ENCODE results near the gene NLRP9.
"Not testable (repeated sequence)": the region's sequence is repeated elsewhere in the genome, so short reads cannot be mapped to it uniquely, and the experiment has no call there.

Gene NLRP9

DNA sequence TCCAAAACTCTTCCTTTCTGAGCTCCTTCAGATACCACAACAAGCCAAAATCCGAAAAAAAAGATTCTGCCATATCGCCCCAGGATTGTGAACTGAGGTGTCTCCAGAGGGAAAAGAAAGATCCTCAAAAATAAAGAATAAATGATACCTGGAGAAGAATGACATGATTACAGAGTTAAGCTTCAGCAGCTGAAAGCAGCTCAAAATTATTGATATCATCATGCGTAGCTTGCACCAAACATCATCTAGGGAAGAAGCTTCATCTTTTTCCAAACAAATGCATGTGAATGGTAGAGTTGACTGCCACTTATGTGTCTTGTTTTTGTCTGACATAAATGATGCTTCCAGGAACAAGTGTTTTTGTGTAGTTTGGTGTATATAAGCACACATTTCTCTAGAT, at the start of gene NLRP9:
NLRP9 (minus strand) TSS at position 101 of the 400 bp plus-strand sequence; CDS start at position 73, 28 bp downstream.
- DNase-seq: no peak

DNA sequence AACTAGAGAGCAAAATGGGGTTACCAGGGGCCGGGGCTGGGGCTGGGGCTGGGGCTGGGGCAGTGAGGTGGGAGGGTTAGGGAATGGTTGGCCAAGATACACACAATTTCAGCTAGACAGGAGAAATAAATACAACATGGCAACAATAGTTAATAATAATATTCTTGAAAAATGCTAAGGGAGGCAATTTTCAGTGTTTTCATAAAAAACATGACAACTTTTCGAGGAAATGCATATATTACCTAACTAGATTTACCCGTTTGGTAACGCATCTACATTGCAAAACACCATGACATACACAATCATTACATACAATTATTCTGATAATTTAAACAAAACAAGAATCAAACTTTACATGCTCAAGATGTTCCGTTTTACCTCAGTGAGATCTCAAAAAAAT, 42.9 kb upstream of the NLRP9 start:
- no peak for DNase-seq

DNA sequence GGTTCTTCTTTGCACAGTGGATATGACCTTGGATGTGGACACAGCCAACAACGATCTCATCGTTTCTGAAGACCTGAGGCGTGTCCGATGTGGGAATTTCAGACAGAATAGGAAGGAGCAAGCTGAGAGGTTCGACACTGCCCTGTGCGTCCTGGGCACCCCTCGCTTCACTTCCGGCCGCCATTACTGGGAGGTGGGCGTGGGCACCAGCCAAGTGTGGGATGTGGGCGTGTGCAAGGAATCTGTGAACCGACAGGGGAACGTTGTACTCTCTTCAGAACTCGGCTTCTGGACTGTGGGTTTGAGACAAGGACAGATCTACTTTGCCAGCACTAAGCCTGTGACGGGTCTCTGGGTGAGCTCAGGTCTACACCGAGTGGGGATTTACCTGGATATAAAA, 40.1 kb upstream of the NLRP9 start:
- DNase-seq: no peak

DNA sequence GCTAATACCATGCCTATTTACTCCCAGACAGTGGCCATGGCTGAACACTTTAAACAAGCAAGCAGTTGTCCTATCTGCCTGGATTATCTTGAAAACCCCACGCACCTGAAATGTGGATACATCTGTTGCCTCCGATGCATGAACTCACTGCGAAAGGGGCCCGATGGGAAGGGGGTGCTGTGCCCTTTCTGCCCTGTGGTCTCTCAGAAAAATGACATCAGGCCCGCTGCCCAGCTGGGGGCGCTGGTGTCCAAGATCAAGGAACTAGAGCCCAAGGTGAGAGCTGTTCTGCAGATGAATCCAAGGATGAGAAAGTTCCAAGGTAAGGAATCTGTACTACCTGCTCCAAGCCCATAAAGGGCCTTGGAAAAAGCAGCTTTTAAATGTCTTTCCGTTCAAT, 39.3 kb upstream of the NLRP9 start:
- DNase-seq: no peak

DNA sequence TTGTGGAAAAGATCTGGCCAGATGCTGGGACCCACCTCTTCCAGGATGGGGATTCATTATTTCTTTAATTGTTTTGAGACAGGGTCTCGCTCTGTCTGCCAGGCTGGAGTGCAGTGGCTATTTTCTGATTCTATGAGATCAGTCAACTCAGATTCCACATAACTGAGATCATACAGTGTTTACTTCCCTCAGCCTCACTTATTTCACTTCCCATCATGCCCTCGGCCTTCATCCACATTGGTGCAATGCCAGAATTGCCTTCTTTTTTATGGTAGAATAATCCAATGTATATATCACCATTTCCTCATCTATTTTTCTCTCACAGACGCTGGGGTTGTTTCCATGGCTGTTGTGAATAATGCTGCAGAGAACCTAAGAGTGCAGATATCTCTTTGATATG, 31.4 kb upstream of the NLRP9 start:
- DNase-seq: not testable (repeated sequence)

DNA sequence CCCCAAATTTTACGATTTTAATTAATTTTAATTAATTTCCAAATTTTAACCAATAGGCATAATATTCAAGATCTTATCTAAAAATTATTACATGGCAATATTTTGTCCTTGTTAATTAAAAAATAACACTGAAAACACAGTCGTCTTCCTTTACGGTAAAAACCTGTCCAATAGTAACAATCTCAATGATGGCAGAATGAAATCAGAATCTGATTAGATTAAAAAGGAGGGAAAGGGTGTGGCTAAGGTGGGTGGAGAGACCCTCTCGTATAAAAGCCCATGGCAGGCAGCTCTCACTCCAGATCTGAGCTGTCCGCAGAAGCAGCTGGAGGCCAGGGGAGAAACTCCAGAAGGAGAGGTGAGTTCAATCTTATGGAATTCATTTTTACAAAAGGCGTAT, 30.6 kb upstream of the NLRP9 start, which contains the start of gene RFPL4AL1:
RFPL4AL1 (plus strand) TSS at position 301 of the 400 bp plus-strand sequence. CDS start 2,687 bp downstream, outside the sequence.
- DNase-seq: not testable (repeated sequence)

DNA sequence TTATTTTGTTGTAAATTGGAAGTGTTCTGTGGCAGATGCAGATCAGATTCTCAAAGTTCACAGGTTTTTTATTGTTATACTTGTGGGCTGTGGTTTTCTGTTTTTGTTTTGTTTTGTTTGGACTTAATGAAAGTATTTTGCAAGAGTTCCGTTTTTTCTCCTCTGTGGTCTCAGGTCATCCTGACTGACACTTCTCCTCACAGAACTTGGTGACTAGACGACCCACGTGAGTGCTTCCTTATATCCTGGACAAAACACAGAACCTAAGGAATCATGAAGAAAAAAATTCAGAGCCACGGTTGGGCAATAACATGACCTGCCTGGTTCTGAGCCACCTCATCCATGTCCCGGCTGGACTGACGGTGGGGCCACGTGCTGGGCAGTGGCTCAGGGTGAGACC, 28.3 kb upstream of the NLRP9 start:
- DNase-seq: no peak

DNA sequence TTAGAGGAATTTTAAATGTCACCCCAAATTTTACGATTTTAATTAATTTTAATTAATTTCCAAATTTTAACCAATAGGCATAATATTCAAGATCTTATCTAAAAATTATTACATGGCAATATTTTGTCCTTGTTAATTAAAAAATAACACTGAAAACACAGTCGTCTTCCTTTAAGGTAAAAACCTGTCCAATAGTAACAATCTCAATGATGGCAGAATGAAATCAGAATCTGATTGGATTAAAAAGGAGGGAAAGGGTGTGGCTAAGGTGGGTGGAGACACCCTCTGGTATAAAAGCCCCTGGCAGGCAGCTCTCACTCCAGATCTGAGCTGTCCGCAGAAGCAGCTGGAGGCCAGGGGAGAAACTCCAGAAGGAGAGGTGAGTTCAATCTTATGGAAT, 20.6 kb upstream of the NLRP9 start, which contains the start of gene RFPL4A:
RFPL4A (plus strand) TSS at position 301 of the 400 bp plus-strand sequence. CDS start 2,704 bp downstream, outside the sequence.
- DNase-seq: not testable (repeated sequence)

DNA sequence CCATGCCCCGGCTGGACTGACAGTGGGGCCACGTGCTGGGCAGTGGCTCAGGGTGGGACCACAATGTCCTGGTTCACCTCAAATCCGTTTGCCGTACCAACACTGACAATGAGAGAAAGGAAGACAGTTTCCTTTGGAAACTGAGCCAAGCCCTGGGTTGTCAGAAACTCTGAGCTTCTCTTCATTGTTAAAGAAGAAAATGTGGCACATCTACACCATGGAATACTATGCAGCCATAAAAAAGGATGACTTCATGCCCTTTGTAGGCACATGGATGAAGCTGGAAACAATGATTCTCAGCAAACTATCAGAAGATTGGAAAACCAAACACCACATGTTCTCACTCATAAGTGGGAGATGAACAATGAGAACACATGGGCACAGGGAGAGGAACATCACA, 18.6 kb upstream of the NLRP9 start:
- not testable (repeated sequence) for DNase-seq

DNA sequence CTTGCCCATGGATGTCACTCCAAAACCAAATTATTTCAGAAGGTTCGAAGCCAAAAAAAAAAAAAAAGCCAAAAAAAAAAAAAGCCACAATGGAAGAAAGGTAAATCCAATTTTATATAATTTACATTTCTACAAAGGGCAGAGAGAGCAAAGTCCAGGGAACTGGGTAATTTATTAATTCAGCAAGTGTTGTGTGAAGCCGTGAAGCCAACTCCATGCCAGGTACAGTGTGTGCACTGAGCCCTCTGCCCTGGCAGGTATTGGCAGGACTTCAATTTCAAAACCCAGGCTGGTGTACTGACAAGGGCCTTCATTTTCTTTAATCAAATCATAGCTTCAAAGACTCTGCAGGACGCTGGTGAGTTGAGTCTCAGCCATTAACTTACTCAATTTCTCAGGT, 15.2 kb upstream of the NLRP9 start:
- no peak for DNase-seq

DNA sequence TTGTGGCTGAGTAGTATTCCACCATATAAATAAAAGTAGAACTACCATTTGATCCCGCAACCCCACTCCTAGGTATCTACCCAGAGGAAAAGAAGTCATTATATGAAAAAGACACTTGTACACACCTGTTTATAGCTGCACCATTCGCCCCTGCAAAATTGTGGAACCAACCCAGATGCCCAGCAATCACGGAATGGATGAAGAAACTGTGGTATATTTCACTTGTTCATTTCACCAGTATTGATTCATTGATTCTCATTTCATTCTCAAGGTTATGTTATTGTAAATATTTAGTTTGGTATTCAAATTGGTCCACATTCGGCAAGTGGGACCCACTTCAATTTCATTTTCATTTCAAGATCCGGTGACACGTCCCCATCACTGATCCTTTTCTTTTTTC, 12.5 kb upstream of the NLRP9 start:
- DNase-seq: no peak

DNA sequence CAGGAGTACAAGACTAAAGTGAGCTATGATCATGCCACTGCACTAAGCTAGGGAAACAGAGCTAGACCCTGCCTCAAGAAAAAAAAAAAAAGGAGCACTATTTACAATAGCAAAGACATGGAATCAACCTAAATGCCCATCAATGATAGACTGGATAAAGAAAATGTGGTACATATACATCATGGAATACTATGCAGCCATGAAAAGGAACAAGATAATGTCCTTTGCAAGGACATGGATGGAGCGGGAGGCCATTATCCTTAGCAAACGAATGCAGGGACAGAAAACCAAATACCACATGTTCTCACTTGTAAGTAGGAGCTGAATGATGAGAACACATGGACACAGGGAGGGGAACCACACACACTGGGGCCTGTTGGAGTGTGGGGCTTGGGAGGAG, 7.8 kb downstream of the NLRP9 start:
- not testable (repeated sequence) for DNase-seq

DNA sequence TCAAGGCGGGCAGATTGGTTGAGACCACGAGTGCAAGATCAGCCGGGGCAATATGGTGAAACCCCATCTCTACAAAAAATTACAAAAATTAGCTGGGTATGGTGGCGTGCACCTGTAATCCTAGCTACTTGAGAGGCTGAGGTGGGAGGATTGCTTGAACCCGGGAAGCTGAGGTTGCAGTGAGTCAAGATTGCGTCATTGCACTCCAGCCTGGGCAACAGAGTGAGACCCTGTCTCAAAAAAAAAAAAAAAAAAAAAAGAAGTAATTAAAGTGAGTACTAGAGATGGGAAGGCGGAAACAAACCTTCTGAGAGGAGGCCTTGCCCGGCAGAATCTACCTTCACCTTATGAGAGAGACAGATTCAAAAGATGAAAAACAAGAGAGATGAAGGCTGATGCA, 14.7 kb downstream of the NLRP9 start:
- no peak for DNase-seq

DNA sequence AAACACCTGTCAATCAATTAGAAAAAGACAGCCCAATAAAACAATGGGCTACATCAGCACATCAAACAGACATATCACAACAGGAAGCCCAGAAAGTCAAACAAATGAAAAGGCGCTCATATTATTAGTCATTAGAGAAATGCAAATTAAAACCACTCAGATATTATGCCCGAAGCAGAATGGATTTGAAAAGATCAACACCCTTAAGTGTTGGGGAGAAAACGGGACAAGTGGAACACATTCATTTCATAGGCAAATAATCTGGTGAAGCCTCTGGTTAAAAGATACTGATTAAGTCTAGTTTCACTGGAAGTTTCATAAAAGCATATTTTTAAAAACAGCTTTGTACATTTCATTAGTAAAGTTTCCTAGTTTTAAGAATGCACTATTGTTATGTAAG, 17.4 kb downstream of the NLRP9 start:
- no peak for DNase-seq

DNA sequence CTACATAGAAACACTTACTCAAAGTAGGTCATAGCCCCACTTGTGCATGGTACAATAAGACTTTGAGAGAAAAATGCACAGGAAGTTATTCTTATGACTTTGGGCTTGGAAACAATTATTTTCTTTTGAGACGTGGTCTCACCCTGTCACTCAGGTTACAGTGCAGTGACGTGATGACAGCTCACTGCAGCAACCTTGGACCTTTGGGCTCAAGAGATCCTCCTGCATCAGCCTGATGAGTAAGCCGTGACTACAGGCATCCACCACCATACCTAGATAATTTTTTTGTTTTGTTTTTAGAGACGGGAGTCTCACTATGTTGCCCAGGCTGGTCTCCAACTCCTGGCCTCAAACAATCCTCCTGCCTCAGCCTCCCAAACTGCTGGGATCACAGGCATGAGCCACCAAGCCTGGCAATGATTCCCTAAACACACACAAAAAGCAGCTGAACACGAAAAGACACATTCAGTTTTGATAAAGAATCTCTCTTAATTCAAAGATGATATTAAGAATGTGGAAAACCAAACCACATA, 17.9 kb downstream of the NLRP9 start:
- no peak for DNase-seq

DNA sequence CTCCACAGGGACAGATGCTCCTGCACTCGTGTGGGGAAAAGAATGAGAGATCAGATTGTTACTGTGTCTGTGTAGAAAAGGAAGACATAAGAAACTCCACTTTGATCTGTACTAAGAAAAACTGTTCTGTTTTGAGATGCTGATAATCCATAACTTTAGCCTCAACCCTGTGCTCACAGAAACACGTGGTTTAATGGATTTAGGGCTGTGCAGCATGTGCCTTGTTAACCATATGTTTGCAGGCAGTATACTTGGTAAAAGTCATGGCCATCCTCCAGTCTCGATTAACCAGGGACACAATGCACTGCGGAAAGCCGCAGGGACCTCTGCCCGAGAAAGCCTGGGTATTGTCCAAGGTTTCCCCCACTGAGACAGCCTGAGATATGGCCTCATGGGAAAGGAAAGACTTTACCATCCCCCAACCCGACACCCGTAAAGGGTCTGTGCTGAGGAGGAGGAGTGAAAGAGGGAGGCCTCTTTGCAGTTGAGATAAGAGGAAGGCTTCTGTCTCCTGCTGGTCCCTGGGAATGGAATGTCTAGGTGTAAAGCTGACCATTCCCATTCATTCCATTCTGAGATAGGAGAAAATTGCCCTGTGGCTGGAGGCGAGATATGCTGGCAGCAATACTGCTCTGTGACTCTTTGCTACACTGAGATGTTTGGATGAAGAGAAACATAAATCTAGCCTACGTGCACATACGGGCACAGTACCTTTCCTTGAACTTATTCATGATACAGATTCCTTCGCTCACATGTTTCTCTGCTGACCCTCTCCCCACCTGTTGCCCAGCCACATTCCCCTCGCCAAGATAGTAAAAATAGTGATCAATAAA, 20.1 kb downstream of the NLRP9 start:
- DNase-seq: not testable (repeated sequence)

DNA sequence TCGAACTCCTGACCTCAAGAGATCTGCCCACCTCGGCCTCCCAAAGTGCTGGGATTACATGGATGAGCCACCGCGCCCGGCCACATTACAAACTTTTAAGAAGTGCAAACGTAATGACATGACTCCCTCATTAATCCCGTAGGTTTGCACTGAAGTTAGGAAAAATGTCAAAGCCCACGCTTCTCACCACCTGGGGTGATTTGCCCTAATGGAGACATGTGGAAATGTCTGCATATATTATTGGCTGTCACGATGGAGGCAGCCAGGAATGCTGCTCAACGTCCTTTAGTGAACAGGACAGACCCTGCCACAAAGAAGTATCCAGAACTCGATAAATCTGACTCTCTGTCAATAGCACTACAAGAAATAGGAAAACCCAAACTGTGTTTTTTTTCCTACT, 21.0 kb downstream of the NLRP9 start:
- no peak for DNase-seq

DNA sequence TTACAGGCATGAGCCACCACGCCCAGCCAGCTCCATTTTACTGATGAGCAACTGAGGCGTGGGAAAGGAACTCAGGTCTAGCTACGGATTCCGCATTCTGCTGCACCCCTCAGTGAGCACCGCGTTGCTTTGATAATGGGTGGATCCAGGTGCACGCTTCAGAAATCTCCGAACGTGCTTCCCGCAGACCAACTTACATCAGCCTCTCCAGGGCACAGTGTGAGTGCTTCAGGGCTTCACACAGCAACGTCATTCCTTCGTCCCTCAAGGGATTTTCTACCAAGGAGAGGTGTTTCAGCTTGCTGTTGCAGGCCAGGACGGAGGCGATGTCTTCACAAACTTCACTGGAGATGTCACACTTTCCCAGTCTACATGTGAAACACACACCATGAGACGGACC, 21.7 kb downstream of the NLRP9 start:
- DNase-seq: no peak

DNA sequence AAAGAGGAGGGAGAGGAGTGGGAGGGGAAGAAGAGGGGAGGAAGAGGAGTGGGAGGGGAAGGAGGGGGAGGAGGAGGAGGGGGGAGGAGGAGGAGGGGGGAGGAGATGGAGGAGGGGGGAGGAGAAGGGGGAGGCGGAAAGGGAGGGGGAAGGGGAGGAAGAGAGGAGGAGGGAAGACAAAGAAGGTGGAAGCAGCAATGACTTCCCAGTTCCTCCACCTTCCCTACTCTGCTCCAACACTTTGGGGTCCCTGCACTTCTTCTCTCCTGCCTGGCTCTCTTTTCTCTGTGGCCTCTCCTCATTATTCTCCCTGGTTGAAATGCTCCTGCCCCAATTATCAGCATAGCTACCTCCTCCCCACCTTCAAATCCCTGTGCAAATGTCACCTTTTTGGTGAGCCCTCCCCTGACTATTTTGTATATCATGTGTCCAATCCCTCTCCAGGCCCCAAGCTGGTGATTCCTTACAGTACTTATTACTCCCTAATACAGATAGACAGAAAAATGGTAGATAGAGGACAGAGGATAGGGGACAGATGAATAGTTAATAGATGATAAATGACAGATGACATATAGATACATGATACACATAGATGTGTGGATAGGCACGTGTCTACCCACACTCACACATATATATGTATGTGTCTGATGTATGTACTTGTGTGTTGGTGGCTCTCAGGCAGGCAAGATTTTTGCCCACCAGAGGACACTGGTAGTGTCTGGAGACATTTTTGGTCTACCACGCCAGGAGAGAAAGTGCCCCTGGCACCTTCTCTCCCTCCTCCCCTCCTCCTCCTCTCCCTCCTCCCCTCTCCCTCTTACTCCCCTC, 25.2 kb downstream of the NLRP9 start:
- DNase-seq: no peak

DNA sequence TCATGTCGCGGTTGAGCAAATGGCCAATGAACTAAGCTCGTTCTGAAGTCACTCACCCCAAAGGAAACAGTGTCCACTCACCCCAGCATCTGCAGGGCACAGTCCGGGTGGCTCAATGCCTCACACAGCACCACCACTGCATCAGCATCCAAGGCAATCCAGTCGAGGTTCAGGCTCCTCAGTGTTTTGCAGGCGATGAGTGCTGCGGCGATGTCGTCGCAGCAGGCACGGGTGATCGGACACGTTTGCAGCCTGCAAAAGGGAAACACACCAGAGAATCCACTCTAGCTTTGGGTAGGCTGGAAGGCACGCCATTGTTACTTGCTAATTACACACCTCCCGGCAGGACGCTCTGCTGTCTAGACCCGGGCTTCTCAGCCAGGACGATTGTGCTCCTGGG, 26.5 kb downstream of the NLRP9 start:
- DNase-seq: no peak

DNA sequence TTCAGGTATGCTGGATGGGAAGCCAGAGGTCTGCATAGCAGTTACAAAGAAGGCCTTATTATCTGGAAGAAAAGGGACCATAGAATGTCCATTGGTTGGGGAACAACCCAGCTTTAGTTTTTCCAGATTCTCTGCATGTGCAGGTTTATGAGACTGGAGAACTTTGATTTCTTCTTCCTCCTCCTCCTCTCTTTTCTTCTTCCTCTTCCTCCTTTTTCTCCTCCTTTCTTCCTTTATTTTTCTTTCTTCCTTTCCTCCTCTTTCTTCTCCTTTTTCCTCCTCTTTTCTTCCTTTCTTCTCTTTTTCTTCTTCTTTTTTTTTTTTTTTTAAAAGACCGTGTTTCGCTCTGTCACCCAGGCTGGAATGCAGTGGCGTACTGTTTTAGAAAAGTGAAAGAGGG, 32.2 kb downstream of the NLRP9 start:
- DNase-seq: no peak

DNA sequence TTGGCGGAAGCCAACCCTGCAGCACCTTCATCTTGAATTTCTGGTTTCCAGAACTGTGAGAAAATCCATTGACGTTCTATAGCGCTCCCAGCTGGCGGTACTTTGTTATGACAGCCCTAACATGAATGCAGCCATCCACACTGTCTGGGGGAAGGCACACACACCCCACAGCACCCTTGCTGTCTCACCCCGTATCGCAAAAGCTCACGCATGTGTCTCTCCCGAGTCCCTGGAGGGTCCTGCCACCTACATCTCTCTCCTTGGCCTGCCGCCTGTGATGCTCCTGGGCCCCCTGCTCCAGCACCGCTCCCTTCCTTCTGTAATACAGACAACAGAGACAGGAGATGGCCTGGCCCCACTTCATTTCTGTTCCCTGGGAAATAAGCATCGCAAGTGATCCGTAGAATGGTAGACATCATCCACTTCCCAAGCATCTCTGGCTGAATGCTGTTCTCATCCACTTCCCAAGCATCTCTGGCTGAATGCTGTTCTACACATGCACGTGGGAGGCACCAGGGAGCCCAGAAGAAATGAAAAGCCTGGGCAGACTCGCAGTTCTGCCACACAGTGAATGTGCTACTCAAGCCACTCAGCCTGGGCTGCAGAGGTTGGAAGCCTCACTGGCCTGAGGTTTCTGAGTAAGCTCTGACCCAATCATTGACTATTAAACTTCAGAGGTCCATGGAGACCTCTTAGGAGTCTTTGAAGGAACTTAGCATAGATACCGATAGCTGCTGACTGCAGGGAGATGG, 33.5 kb downstream of the NLRP9 start:
- no peak for DNase-seq

DNA sequence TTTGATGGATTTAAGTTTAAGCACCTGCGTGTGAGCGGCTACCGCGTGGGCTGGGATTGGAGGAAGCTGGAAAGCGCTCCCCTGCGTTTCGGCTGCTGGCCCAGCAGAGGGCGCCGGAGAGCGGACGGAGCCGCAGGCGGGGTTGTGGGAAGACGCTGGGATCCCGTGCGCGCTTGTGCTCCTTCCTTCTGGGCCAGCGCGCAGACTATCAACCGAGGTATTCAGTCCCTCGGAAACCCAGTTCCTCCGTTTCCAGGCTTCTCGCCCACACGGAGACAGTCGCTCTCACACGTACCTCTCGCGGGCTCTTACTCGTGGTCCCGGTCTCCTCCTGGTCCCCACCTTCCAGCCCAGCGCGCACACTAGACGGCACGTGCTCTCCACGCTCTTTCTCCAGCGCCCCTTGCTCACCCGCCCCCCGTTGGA, 34.4 kb downstream of the NLRP9 start:
- no peak for DNase-seq

All from NCI-H2029 (cell line).